Measurements from ENCODE around the gene ZNF813. TPM values are rescaled to one million over a fixed set of nuclear protein-coding genes. Genes with fewer than 3 reads are reported as not detected.

Gene ZNF813
- total and polyA plus RNA-seq, 2 experiments from 2014 or later = 6.4 to 29.3 TPM

GRCh38 chr19:53519446-53519845, 51.9 kb downstream of the ZNF813 start:
- Mint-ChIP-seq H3K27me3 (ENCODE audit: insufficient read depth, low read depth, poor library complexity) (peaks cover 6% of the 10 kb centered on the region), H3K4me3 (no peak overlapping the region), H3K9me3 (peaks cover 4% of the 10 kb centered on the region; the same call in 2 of the 3 replicates), H3K36me3 (ENCODE audit: low read depth) (peaks cover 34% of the 10 kb centered on the region), H3K4me1 (peaks cover 9% of the 10 kb centered on the region), H3K27ac (no peak overlapping the region)
- Histone ChIP-seq H3K27me3 (ENCODE audit: insufficient read depth) (no peaks in the 10 kb centered on the region), H3K36me3 (ENCODE audit: insufficient read depth) (peaks cover 8% of the 10 kb centered on the region), H3K4me2 (no peak overlapping the region), H3K27ac (ENCODE audit: low read depth) (no peak overlapping the region), H3F3A (replicated peaks; ENCODE audit: low read depth) (peaks cover 13% of the 10 kb centered on the region; the same call in 1 of the 2 replicates), H3K4me3 (no peak overlapping the region), H3K9me2 (ENCODE audit: insufficient read depth) (0 out of 2 replicates have a peak, but pooled peaks cover 7% of the 10 kb centered on the region), H3K4me1 (ENCODE audit: insufficient read depth) (peaks cover 15% of the 10 kb centered on the region; the same call in 1 of the 2 replicates), H2AFZ (no peak overlapping the region), H4K20me1 (replicated peaks; ENCODE audit: insufficient read depth) (no peaks in the 10 kb centered on the region), H3K79me2 (replicated peaks; ENCODE audit: insufficient read depth) (peaks cover 35% of the 10 kb centered on the region)
- TF ChIP-seq ZNF331 (CRISPR knock-in tag; IDR thresholded peaks at IDR 0.05; ENCODE audit: low read depth) (no peak), REST (IDR thresholded peaks at IDR 0.05; ENCODE audit: unreplicated experiment) (no peak), STAT1 (IDR thresholded peaks at IDR 0.05; ENCODE audit: unreplicated experiment) (no peak), NANOG (IDR thresholded peaks at IDR 0.05; ENCODE audit: borderline replicate concordance) (no peak), POLR2AphosphoS5 (IDR thresholded peaks at IDR 0.05; ENCODE audit: low read depth) (no peak), EZH2phosphoT487 (IDR thresholded peaks at IDR 0.05; ENCODE audit: unreplicated experiment) (no peak), CTCF (conservative IDR thresholded peaks at IDR 0.05; ENCODE audit: low read depth in 2 of 2) (no peak), EZH2 (IDR thresholded peaks at IDR 0.05; ENCODE audit: low read depth, unreplicated experiment) (no peak), CREB1 (CRISPR knock-in tag; IDR thresholded peaks at IDR 0.05; ENCODE audit: low read depth) (no peak), ZNF114 (CRISPR knock-in tag; IDR thresholded peaks at IDR 0.05) (no peak), ZNF462 (CRISPR knock-in tag; IDR thresholded peaks at IDR 0.05) (no peak)
- ATAC-seq (no peak), DNase-seq (ENCODE audit: low spot score) (no peak)

All from GM23338 (cell line).